Measurements from ENCODE around the gene ELMO1. TPM values are rescaled to one million over a fixed set of nuclear protein-coding genes. Genes with fewer than 3 reads are reported as not detected.

ELMO1 gene
- total RNA-seq, 1 experiment from 2014 or later, result 7.8 TPM

DNA sequence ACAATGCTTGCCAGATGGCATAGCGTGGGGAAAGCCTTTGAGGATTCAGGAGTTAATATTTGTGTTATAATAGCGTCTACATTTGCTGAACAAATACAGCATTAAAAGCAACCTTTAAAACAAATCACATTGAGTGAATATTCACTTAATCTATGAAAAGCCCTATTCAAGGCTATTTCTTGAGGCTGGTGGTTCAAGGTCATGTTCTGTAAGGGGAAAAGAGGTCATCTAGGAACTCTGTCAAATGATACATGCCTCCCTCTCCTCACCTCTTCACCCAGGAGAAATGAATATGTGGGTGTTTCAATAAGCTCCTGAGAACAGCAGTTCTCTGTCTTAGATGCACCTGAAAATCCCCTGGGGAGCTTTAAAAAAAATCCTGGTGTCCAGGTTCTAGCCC is 303.0 kb downstream of the ELMO1 start:
- peaks cover 2% of the 10 kb centered on the region; the same call in 1 of the 2 replicates for H3K4me1 ChIP-seq (ENCODE audit: insufficient read depth, low read length)
- no peaks in the 10 kb centered on the region for H3K27me3 ChIP-seq (ENCODE audit: insufficient read depth, low read length)
- H2AK5ac ChIP-seq (ENCODE audit: insufficient read length, low read length), result no peak overlapping the region
- H3K9me3 ChIP-seq (ENCODE audit: control insufficient read depth, low read depth, low read length), result no peaks in the 10 kb centered on the region
- H3K23ac ChIP-seq (ENCODE audit: insufficient read length, low read depth, low read length), result no peak overlapping the region
- H3K27me3 Mint-ChIP-seq (ENCODE audit: low read depth), result no peaks in the 10 kb centered on the region
- no peak for DNase-seq
- no peak overlapping the region for H3K4me3 Mint-ChIP-seq
- no peak overlapping the region for H3K56ac ChIP-seq (ENCODE audit: insufficient read length, low read depth, low read length)
- H4K8ac ChIP-seq (replicated peaks; ENCODE audit: insufficient read length, low read depth, low read length), result no peak overlapping the region
- no peak overlapping the region for H3K27ac Mint-ChIP-seq
- H2BK5ac ChIP-seq (ENCODE audit: insufficient read length, low read length), result no peak overlapping the region
- H3K23me2 ChIP-seq (ENCODE audit: insufficient read length, low read depth, low read length, poor library complexity, severe bottlenecking), result no peaks in the 10 kb centered on the region
- H2BK12ac ChIP-seq (ENCODE audit: insufficient read length, low read depth, low read length), result no peak overlapping the region
- H2BK120ac ChIP-seq (ENCODE audit: low read depth, low read length, poor library complexity, severe bottlenecking), result no peak overlapping the region
- H3T11ph ChIP-seq (ENCODE audit: low read length), result no peak overlapping the region
- H3K27ac ChIP-seq (ENCODE audit: insufficient read length, low read depth, low read length), result no peak overlapping the region
- H2BK20ac ChIP-seq (ENCODE audit: low read depth, low read length, poor library complexity, severe bottlenecking), result no peak overlapping the region
- no peak overlapping the region for H4K91ac ChIP-seq (ENCODE audit: insufficient read length, low read depth, low read length)
- no peak overlapping the region for H3K14ac ChIP-seq (ENCODE audit: insufficient read depth, low read length)
- no peak overlapping the region for H3K4me2 ChIP-seq (ENCODE audit: insufficient read depth, insufficient read length, low read length)
- H3K79me1 ChIP-seq (ENCODE audit: insufficient read depth, low read depth, low read length, poor library complexity, severe bottlenecking), result no peaks in the 10 kb centered on the region
- H3K36me3 Mint-ChIP-seq (ENCODE audit: insufficient read depth in 1 of 3, low read depth in 3 of 3), result peaks cover 2 to 6% (median 3%) of the 10 kb centered on the region in 3 experiments; a peak in 3 of 7 replicates
- peaks cover 14 to 19% of the 10 kb centered on the region in 2 experiments for H3K4me1 Mint-ChIP-seq
- H3K18ac ChIP-seq (ENCODE audit: insufficient read length, low read depth, low read length), result no peak overlapping the region
- no CpG with 5 or more reads among the region's 2 CpGs for WGBS (ENCODE audit: extremely low coverage, insufficient read length, low lambda C conversion rate)
- H3K4ac ChIP-seq (ENCODE audit: low read depth, low read length), result no peak overlapping the region
- H3K9ac ChIP-seq (ENCODE audit: extremely low read depth, insufficient read length, low read length), result no peak overlapping the region
- no peaks in the 10 kb centered on the region for H4K20me1 ChIP-seq (ENCODE audit: control insufficient read depth, insufficient read depth, insufficient read length)
- H3K9me3 Mint-ChIP-seq, result peaks cover 0 to 6% of the 10 kb centered on the region in 2 experiments; a peak in 3 of 5 replicates
- H4K5ac ChIP-seq (ENCODE audit: insufficient read length, low read depth, low read length), result no peak overlapping the region
- no peaks in the 10 kb centered on the region for H3K79me2 ChIP-seq (ENCODE audit: insufficient read depth, low read length)
- TF ChIP-seq, protein P1, sequence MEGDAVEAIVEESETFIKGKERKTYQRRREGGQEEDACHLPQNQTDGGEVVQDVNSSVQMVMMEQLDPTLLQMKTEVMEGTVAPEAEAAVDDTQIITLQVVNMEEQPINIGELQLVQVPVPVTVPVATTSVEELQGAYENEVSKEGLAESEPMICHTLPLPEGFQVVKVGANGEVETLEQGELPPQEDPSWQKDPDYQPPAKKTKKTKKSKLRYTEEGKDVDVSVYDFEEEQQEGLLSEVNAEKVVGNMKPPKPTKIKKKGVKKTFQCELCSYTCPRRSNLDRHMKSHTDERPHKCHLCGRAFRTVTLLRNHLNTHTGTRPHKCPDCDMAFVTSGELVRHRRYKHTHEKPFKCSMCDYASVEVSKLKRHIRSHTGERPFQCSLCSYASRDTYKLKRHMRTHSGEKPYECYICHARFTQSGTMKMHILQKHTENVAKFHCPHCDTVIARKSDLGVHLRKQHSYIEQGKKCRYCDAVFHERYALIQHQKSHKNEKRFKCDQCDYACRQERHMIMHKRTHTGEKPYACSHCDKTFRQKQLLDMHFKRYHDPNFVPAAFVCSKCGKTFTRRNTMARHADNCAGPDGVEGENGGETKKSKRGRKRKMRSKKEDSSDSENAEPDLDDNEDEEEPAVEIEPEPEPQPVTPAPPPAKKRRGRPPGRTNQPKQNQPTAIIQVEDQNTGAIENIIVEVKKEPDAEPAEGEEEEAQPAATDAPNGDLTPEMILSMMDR (conservative IDR thresholded peaks at IDR 0.05), result no peak
- H2AFZ ChIP-seq (ENCODE audit: low read length), result no peak overlapping the region
- H2BK15ac ChIP-seq (ENCODE audit: low read depth, low read length), result no peak overlapping the region
